HCEC 1CT (cell line): Measurements from ENCODE around the gene HMMR.
"Not testable (repeated sequence)": the region's sequence is repeated elsewhere in the genome, so short reads cannot be mapped to it uniquely, and the experiment has no call there.

ENCODE experiments used
- DNase-seq: peaks from one replicate; pipeline ENCODE4 v3.0.0-alpha.2; 2017

HMMR gene

GRCh38 chr5:163460562-163461171 lies at the start of gene HMMR:
Gene HMMR (plus strand): TSS chr5:163460632. CDS start chr5:163460693, 61 bp downstream.
- DNase-seq: peak; percentile 15

- DNase-seq: not testable (repeated sequence)
Measured at GRCh38 chr5:163415673-163416072, 44.8 kb upstream of the HMMR start.

GRCh38 chr5:163424836-163425235 lies 35.6 kb upstream of the HMMR start:
- DNase-seq: no peak

- DNase-seq: not testable (repeated sequence)
Measured at GRCh38 chr5:163426128-163426527, 34.3 kb upstream of the HMMR start.

GRCh38 chr5:163432544-163432943 lies 27.9 kb upstream of the HMMR start:
- DNase-seq: no peak

- no peak for DNase-seq
Measured at GRCh38 chr5:163433271-163433670, 27.2 kb upstream of the HMMR start.

- DNase-seq: no peak
Measured at GRCh38 chr5:163434401-163434866, 26.0 kb upstream of the HMMR start.

GRCh38 chr5:163436515-163436914 lies 23.9 kb upstream of the HMMR start:
- no peak for DNase-seq

GRCh38 chr5:163437011-163437308 lies 23.5 kb upstream of the HMMR start:
- DNase-seq: no peak

- peak; percentile 97 for DNase-seq
Measured at GRCh38 chr5:163437309-163438182, 22.9 kb upstream of the HMMR start, which contains the start of gene CCNG1. Gene CCNG1 (plus strand): TSS chr5:163437595. CDS start chr5:163439257, 1,662 bp downstream.

GRCh38 chr5:163439092-163439425 lies 21.4 kb upstream of the HMMR start:
- DNase-seq: no peak

- no peak for DNase-seq
Measured at GRCh38 chr5:163440954-163441353, 19.5 kb upstream of the HMMR start.

GRCh38 chr5:163444526-163444925 lies 15.9 kb upstream of the HMMR start:
- DNase-seq: no peak

GRCh38 chr5:163445345-163445744 lies 15.1 kb upstream of the HMMR start:
- DNase-seq: no peak

- no peak for DNase-seq
Measured at GRCh38 chr5:163447191-163447590, 13.2 kb upstream of the HMMR start.

- DNase-seq: no peak
Measured at GRCh38 chr5:163447875-163448274, 12.6 kb upstream of the HMMR start.

GRCh38 chr5:163448491-163448890 lies 11.9 kb upstream of the HMMR start:
- no peak for DNase-seq

GRCh38 chr5:163451489-163451888 lies 8.9 kb upstream of the HMMR start:
- DNase-seq: no peak

- peak; percentile 64 for DNase-seq
Measured at GRCh38 chr5:163453705-163454104, 6.7 kb upstream of the HMMR start.

- not testable (repeated sequence) for DNase-seq
Measured at GRCh38 chr5:163455406-163455805, 5.0 kb upstream of the HMMR start.

GRCh38 chr5:163456029-163456589 lies 4.3 kb upstream of the HMMR start:
- no peak for DNase-seq

- DNase-seq: no peak
Measured at GRCh38 chr5:163456840-163457239, 3.6 kb upstream of the HMMR start.

- DNase-seq: no peak
Measured at GRCh38 chr5:163458778-163459385, 1.6 kb upstream of the HMMR start.

GRCh38 chr5:163459462-163459818 lies 992 bp upstream of the HMMR start:
- no peak for DNase-seq
